ENCODE measurements around the gene MCM7.

Gene MCM7

GRCh38 chr7:100053215-100053614 lies 48.0 kb downstream of the MCM7 start:
- peak; percentile 37; the same call in 1 of the 2 replicates for TF ChIP-seq CTCF (IDR thresholded peaks at IDR 0.05)

GRCh38 chr7:100051611-100052010 lies 49.6 kb downstream of the MCM7 start:
- no peak for TF ChIP-seq CTCF (IDR thresholded peaks at IDR 0.05)

- TF ChIP-seq CTCF (IDR thresholded peaks at IDR 0.05) = peak; percentile 24; the same call in 1 of the 2 replicates
Observed at GRCh38 chr7:100049441-100050291, 51.5 kb downstream of the MCM7 start, which contains the start of gene ZSCAN21. ZSCAN21 (plus strand) TSS chr7:100049774; CDS start chr7:100057007, 7,233 bp downstream.

GRCh38 chr7:100048680-100049079 lies 52.5 kb downstream of the MCM7 start:
- no peak for TF ChIP-seq CTCF (IDR thresholded peaks at IDR 0.05)

- 0 out of 2 replicates have a peak, but pooled peaks have one; percentile 18 for TF ChIP-seq CTCF (IDR thresholded peaks at IDR 0.05)
Observed at GRCh38 chr7:100044718-100045117, 56.5 kb downstream of the MCM7 start.

Measured in LNCAP (cell line).